Tibial nerve (tissue), 3 donors: ENCODE results near the gene PNPLA1.

ENCODE experiments used
- CTCF ChIP-seq, 5 experiments: fragments of 200-600 bp in 3 of 5; fragments of 450-650 bp in 2 of 5; sonication (generic) in 3 of 5; IDR thresholded peaks; one replicate each; pipeline ENCODE4 v1.5.1; 2016 to 2019; ENCODE audit warnings: antibody characterized with exemption in 5 of 5, mild to moderate bottlenecking in 3 of 5, moderate library complexity in 2 of 5
- POLR2A ChIP-seq, 2 donors: fragments of 450-650 bp; IDR thresholded peaks; one replicate each; pipeline ENCODE4 v1.6.1; 2017; ENCODE audit warnings: antibody characterized with exemption in 2 of 2, mild to moderate bottlenecking in 2 of 2, moderate library complexity in 2 of 2

- TF ChIP-seq CTCF (IDR thresholded peaks at IDR 0.05) (no peak), POLR2A (IDR thresholded peaks at IDR 0.05) (no peak)
Observed at GRCh38 chr6:36335465-36336207, 65.8 kb downstream of the PNPLA1 start.
